ENCODE results near the gene HSP90B1. TPM values are rescaled to one million over a fixed set of nuclear protein-coding genes. Genes with fewer than 3 reads are reported as not detected.
A peak's percentile ranks its signal among the peaks of the same experiment; 100 is the strongest.

HSP90B1 gene
- total RNA-seq, 4 donors from 2014 or later: 171 to 346 (median 211) TPM

DNA sequence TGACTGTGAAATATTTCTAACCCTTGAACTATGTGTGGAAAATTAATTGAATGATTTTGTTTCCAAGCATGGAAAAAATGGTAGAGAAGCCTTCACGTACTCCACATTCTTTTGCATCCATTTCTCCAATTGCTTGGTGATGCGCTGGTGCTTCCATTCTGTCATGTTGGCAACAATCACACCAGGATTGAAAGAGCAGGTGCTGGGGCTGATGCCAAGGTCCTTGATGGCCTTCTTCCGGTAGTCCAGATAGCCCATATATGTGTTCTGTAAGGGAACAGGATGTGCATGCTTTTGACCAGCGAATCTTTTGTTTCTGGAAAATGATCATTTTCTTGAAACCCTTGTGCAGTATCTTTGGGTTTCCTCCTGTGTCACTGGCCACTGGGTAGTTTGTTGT lies 64.0 kb downstream of the HSP90B1 start:
- Histone ChIP-seq H3K4me3 (no peak overlapping the region), H3K27ac (no peak overlapping the region), H3K9me3 (no peaks in the 10 kb centered on the region), H3K4me1 (no peaks in the 10 kb centered on the region), H3K27me3 (no peaks in the 10 kb centered on the region), H3K36me3 (peaks cover 0 to 4% (median 0%) of the 10 kb centered on the region in 4 donors)
- no peak for TF ChIP-seq EP300 (IDR thresholded peaks at IDR 0.05; ENCODE audit: low read depth)
- TF ChIP-seq, protein P1, sequence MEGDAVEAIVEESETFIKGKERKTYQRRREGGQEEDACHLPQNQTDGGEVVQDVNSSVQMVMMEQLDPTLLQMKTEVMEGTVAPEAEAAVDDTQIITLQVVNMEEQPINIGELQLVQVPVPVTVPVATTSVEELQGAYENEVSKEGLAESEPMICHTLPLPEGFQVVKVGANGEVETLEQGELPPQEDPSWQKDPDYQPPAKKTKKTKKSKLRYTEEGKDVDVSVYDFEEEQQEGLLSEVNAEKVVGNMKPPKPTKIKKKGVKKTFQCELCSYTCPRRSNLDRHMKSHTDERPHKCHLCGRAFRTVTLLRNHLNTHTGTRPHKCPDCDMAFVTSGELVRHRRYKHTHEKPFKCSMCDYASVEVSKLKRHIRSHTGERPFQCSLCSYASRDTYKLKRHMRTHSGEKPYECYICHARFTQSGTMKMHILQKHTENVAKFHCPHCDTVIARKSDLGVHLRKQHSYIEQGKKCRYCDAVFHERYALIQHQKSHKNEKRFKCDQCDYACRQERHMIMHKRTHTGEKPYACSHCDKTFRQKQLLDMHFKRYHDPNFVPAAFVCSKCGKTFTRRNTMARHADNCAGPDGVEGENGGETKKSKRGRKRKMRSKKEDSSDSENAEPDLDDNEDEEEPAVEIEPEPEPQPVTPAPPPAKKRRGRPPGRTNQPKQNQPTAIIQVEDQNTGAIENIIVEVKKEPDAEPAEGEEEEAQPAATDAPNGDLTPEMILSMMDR (IDR thresholded peaks at IDR 0.05): no peak
- no peak for TF ChIP-seq POLR2AphosphoS5 (IDR thresholded peaks at IDR 0.05)
- no peak for TF ChIP-seq POLR2A (IDR thresholded peaks at IDR 0.05)
- in situ Hi-C loops (cut with MboI; ENCODE audit: low pct_ligation_motif_present in 1 of 4, low pct_unique_long_range_greater_than_20kb in 1 of 4, low sequenced_read_pairs in 3 of 4): no loop called here
- DNase-seq: no peak
- intact Hi-C loops (cut with DNase I; ENCODE audit: low total_unique reads): no loop called here
- WGBS, 2 donors (ENCODE audit: low coverage in 1 of 2): 84 to 86% methylated on average over 3 to 4 of the region's 4 CpGs

DNA sequence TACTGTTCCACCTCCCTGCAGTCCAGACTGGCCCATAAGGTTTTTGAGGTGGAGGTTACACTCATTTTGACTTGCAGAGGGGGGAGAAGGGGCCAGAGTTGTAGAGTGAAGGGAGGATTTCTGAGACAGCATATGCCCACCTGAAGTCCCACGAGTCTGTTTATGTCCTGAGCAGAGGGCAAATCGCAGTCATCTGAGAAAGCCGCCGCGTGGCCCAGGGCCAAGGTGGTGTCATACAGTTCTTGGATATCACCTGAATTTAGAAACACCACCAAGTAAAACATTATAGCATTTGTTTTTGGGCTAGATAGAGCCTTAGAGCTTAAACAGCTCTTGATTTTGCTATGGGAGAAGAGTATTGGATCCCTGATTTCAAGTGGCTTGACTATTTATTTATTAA lies 66.4 kb downstream of the HSP90B1 start:
- Histone ChIP-seq H3K4me1 (no peaks in the 10 kb centered on the region), H3K27me3 (no peaks in the 10 kb centered on the region), H3K4me3 (no peak overlapping the region), H3K9me3 (no peaks in the 10 kb centered on the region), H3K27ac (no peak overlapping the region), H3K36me3 (no peaks in the 10 kb centered on the region)
- WGBS, 2 donors (ENCODE audit: low coverage in 1 of 2): 89% methylated on average over 5 of the region's 5 CpGs; no CpG with 5 or more reads in 1 of the 2 donors
- intact Hi-C loops (cut with DNase I; ENCODE audit: low total_unique reads): no loop called here
- TF ChIP-seq, protein P1 (IDR thresholded peaks at IDR 0.05): no peak
- TF ChIP-seq POLR2AphosphoS5 (IDR thresholded peaks at IDR 0.05): no peak
- no peak for TF ChIP-seq EP300 (IDR thresholded peaks at IDR 0.05; ENCODE audit: low read depth)
- no peak for TF ChIP-seq POLR2A (IDR thresholded peaks at IDR 0.05)
- no peak for DNase-seq
- in situ Hi-C loops (cut with MboI; ENCODE audit: low pct_ligation_motif_present in 1 of 4, low pct_unique_long_range_greater_than_20kb in 1 of 4, low sequenced_read_pairs in 3 of 4): no loop called here

DNA sequence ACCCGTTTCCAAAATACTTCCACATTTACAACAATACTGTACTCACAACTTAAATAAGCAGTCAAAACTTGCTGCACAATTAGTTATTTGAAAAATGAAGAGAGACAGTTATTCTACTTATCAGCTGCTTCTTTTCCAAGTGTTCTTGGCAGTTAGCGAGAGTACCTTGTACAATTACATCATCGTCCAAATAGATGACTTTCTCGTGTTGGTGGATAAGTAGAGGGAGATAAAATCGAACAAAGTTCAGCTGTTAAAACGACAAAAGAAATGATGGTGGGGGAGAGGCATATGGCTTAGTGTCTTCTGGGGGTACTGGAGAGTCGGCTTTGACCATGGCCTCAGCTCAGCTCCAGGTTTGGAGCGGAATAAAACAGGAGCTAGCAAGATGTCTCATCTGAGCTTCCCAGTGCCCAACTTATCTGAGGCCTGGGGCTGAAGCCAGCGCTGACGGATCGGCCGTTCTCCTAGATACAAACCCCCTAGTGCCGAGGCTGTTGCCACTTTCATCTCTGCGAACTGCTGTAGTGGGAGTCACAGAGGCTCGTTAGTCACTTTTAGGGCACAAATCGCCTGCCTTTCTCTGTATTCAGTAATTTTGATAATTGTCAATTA lies 67.2 kb downstream of the HSP90B1 start:
- H3K27me3 ChIP-seq: no peaks in the 10 kb centered on the region
- TF ChIP-seq, protein P1 (IDR thresholded peaks at IDR 0.05): no peak
- TF ChIP-seq POLR2AphosphoS5 (IDR thresholded peaks at IDR 0.05) (no peak), POLR2A (IDR thresholded peaks at IDR 0.05) (no peak), EP300 (IDR thresholded peaks at IDR 0.05; ENCODE audit: low read depth) (no peak)
- WGBS, 2 donors (ENCODE audit: low coverage in 1 of 2): 62 to 80% methylated on average over 9 to 16 of the region's 16 CpGs
- no peak overlapping the region for H3K27ac ChIP-seq
- intact Hi-C loops (cut with DNase I; ENCODE audit: low total_unique reads) (no loop called here), in situ Hi-C loops (cut with MboI; ENCODE audit: low pct_ligation_motif_present in 1 of 4, low pct_unique_long_range_greater_than_20kb in 1 of 4, low sequenced_read_pairs in 3 of 4) (no loop called here)
- DNase-seq: peak; percentile 13
- no peaks in the 10 kb centered on the region for H3K9me3 ChIP-seq
- no peaks in the 10 kb centered on the region for H3K4me1 ChIP-seq
- no peaks in the 10 kb centered on the region for H3K36me3 ChIP-seq
- no peak overlapping the region for H3K4me3 ChIP-seq

Other genes starting within 250 kb of the HSP90B1 start
- gene NT5DC3, start 89.2 kb upstream of the HSP90B1 start, total RNA-seq: 10 to 100 TPM; 24.3 to 71.4 (median 54.8) TPM
- gene TDG, start 35.5 kb downstream of the HSP90B1 start, total RNA-seq: 10 to 100 TPM; 17.9 to 43.4 (median 26.1) TPM
- gene GLT8D2, start 119.8 kb downstream of the HSP90B1 start, total RNA-seq: 10 to 100 TPM in 1 of 4 donors, 1 to 10 TPM in 3; 1.1 to 21.3 (median 3.8) TPM
- gene HCFC2, start 134.1 kb downstream of the HSP90B1 start, total RNA-seq: 10 to 100 TPM; 13.3 to 46.4 (median 20.2) TPM
- 10 to 100 TPM in 3 of 4 donors, 1 to 10 TPM in 1; 9.4 to 26.0 (median 18.8) TPM for gene NFYB, start 207.8 kb downstream of the HSP90B1 start, total RNA-seq

Measured in transverse colon (tissue), 4 donors.